Medulla oblongata (tissue), 1 donor: ENCODE results near the gene P2RY8.
A peak's percentile ranks its signal among the peaks of the same experiment; 100 is the strongest.
"Not testable (repeated sequence)": the region's sequence is repeated elsewhere in the genome, so short reads cannot be mapped to it uniquely, and the experiment has no call there.

Experiments used
- DNase-seq: peaks from one replicate; pipeline ENCODE4 v3.0.0-alpha.2; 2015; ENCODE audit errors: extremely low spot score

The P2RY8 gene

GRCh38 chrX:1446984-1447968, 89.7 kb downstream of the P2RY8 start:
- not testable (repeated sequence) for DNase-seq

GRCh38 chrX:1444561-1445500, 92.2 kb downstream of the P2RY8 start:
- DNase-seq, result no peak

DNA sequence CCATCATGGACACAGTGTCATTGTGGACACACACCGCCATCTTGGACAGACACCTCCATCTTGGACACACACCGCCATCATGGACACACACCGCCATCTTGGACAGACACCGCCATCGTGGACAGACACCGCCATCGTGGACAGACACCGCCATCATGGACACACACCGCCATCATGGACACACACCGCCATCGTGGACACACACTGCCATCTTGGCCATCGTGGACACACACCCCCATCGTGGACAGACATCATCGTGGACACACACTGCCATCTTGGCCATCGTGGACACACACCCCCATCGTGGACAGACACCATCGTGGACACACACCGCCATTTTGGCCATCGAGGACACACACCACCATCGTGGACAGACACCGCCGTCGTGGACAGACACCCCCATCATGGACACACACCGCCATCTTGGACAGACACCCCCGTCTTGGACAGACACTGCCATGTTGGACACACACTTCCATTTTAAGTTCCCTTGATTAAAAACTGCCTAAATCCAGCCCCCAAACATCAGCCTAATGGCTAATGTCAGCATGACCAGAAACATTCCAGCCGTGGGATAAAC, 93.4 kb downstream of the P2RY8 start:
- no peak for DNase-seq

DNA sequence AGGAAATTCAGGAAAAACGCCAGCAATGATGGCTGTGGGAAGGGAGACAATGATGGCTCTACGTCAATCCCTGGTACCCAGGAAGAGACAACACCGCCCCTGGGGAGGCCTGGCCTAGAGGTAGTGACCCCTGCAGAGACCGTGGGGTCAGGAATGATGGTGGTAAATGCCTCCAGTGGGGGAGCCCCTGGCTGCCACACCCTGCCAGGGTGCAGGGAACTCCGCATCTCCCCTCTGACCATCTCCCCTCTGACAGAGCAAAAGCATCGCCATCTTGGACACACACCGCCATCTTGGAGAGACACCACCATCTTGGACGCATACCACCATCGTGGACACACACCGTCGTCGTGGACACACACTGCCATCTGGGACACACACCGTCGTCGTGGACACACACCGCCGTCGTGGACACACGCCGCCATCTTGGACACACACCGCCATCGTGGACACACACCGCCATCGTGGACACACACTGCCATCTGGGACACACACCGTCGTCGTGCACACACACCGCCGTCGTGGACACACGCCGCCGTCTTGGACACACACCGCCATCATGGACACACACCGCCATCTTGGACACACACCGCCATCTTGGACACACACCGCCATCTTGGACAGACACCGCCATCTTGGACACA, 94.1 kb downstream of the P2RY8 start:
- no peak for DNase-seq

DNA sequence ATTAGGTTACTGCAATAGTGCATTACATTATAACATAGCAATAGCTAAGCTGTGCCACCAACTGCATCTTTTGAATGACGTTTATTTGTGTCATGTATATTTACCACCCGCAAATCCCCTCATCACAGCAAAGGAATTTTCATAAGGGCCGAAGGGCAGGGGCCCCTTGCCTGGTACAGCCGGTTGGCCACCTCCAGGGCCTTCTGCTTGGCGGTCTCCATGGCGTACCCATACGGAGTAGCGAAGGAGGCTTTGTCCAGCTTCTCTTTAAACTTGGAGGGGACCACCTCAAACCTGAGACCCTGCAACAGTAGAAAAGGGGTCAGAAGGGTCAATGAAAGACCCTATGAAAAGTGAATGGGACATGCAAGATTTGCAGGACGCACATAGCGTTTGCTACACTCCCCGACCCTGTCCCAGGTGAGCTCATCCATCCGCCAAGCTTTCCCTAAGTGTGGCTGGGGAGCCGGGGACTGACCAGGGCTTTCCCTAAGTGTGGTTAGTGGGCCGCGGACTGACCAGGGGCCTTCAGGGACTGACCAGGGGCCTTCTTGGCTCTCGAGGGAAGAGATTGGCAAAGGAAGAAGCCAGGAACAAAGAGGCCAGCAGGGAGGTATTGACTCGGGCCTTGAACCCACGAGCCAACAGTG, 94.8 kb downstream of the P2RY8 start:
- DNase-seq, result no peak

DNA sequence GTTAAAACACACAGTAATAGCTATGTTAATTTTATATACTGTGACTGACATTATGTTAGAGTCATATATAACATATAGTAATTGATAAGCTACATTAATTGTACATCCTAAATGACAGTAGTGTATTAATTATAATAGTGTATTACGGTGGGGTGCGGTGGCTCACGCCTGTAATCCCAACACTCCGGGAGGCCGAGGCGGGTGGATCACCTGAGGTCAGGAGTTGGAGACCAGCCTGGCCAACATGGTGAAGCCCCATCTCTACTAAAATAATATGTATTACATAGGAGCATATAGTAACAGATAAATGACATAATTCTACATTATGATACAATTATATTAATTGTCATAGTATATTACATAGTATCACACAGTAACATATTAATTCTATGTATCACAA, 96.5 kb downstream of the P2RY8 start:
- DNase-seq, result no peak

DNA sequence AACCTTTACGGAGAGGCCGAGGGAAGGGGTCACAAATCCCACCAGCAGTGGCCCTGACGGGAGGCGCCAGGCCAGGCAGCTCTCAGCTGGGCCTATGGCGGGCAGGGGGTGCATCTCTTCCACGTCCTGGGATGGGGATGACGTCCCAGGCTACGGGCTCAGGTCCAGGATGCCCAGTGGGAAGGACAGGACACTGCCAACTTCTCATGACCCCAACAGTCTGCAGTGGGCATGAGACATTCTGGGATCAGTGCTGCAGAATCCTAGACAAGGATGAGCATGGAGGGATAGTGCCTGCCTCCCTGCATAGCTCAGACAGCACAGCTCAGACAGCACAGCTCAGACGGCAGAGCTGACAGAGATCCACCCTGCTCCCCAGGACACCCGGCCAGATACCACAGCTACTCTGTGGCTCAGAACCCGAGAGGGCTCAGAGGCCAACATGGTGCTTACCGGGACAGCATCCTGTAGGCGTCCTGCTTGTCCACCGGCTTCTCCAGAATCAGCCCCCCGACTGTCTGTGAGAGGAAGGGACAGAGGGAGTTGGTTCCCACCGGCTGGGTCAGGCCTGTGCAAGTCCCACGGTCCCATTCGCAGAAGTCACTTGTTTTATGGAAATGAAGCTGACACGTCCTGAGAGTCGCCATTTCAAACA, 101.6 kb downstream of the P2RY8 start:
- DNase-seq, result no peak

- DNase-seq, result no peak
These were observed 102.1 kb downstream of the P2RY8 start for GRCh38 chrX:1434871-1435240.

DNA sequence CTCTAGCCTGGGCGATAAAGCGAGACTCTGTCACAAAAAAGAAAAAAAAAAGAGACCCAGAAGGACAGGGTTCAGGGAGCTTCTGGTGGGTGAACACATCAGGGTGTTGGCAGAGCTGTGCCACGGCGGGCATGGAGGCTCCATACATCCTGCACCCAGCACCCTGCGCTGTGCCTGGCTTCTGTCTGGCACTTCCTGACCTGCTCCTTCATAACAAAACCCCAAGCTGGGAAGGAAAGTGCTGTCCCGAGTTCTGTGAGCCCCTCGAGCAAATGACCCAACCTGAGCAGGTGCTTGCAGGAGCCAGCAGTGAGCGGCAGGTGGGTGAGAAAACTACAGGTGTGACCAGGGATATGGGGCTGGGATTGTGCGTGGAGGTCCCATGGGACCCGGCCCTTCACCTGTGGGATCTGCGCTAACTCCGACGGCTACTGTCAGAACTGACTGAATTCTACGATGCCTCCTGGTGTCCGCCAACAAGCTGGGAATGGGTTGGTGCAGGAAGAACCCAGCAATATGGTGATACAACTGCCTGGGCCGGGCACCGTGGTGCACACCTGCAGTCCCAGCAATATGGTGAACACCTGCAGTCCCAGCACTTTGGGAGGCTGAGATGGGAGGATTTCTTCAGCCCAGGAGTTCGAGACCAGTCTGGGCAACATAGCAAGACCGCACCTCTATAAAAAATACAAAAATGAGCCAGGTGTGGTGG, 103.2 kb downstream of the P2RY8 start:
- no peak for DNase-seq

DNA sequence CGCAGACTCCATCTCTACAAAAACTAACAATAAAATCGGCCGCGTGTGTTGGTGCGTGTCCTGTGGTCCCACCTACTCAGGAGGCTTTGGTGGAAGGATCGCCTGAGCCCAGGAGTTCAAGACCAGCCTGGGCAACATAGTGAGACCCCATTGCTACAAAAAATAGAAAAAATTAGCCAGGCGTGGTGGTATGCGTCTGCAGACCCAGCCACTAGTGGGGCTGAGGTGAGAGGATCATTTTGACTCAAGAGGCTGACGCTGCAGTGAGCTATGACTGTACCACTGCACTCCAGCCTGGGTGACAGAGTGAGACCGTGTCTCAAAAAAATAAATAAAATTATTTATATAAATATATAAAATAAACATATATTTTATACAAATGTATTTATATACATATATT, 106.5 kb downstream of the P2RY8 start:
- DNase-seq, result no peak

DNA sequence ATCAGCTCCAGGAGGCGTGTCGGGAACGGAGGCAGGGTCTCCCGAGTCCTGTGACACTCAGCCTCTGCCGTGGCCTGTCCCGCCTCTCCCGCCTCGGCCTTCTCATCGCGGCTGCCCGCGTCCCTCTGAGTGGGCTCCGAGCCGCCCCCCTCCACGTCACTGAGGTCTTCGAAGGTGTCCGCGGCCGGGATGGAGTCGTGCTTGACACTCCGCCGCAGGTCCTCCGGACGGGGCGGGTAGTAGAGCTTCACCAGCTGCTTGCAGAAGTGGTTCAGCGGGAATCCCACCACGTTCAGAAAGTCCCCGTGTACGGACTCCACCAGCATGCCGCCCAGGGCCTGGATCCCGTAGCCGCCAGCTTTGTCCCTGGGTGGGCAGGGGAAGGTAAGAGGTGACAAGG, 109.2 kb downstream of the P2RY8 start:
- DNase-seq, result no peak

- DNase-seq, result not testable (repeated sequence)
These were observed 110.7 kb downstream of the P2RY8 start for GRCh38 chrX:1426321-1426720.

DNA sequence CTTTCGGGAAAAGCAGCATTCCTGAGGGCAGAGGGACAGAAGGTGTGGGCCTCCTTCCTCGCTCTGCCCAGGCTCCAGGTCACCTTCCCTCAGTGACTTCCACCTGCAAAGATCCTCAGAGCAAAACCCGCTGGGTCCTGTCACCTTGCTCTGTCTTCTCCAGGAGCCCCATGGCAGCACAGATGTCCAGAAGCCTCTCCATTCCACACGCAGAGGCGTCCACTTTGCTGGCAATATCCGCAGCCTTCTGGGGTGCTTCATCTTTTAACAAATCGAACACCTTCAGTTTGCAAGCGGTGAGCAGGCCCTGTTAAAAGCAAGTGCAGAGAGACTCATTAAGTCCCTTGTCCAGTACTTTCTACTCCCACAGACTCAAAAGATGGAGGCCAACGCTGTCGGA, 111.6 kb downstream of the P2RY8 start:
- DNase-seq, result no peak

DNA sequence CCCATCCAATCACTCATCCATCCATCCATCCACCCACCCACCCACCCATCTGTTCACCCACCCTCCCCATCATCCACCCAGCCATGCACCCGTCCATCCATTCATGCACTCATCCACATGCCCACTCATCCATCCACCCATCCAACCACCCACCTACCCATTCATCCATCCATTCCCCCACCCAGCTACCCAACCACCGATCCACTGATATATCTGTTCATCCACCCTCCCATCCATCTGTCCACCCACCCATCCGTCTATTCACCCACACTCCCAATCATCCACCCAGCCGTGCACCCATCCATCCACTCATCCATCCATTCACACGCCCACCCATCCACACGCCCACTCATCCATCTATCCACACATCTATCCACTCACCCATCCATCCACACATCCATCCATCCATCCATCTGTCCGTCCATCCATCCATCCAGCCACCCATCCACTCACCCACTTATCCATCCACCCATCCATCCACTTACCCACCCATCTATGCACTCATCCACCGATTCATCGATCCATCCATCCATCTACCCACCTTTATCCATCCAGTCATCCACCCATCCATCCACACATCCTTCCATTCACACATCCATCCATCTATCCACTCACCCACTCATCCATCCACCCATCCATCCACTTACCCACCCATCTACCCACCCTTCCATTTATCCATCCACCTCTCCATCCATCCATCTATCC, 112.7 kb downstream of the P2RY8 start:
- no peak for DNase-seq

GRCh38 chrX:1423215-1423614, 113.8 kb downstream of the P2RY8 start:
- no peak for DNase-seq

- no peak for DNase-seq
These were observed 114.9 kb downstream of the P2RY8 start for GRCh38 chrX:1422135-1422465.

DNA sequence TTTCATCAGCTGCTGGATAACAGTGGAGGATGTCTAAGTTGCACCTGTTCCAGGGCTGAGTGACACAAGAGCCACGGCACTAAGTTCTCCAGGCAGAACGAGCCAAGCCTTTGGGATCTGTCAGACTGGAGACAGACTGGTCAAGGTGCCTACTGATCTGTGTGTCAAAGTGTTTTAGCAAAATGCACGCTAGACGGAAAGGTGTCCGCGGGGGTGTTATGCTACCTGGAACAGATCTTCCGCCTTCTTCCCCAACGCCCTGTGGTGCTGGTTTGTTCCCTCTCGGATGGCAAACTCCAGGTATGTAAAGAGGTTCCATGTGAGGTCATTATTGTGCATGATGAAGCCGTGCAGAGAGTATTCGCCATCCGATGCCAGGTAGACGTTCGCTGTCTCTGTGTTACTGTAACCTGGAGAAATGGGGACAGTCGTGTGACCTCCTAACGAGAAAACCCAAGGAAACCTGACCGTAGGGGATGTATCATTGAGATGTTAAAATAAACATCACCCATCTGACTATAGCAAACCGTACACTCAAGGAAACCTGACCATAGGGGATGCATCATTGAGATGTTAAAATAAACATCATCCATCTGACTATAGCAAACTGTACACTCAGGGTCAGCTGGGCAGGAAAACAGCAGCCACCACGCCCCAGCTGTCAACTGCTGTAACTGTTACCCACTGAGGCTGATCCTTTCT, 115.4 kb downstream of the P2RY8 start:
- DNase-seq, result no peak

DNA sequence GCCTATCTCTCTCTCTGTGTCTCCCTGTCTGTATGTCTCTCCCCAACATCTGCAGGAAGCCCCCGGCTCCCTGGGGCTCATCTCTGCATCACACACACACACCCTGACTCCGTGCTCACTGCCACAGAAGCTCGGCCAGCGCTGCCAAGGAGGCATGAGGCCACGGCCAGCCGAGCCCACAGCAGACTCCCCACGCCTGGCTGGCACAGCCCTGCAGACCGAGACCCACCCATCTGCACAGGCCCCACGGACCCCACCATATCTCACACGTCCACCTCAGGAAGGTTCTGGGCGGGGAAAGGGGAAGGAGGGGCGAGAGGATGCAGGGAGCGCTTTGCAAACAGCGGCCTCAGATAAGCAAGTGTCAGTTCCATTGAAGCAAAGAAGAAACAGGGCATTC, 116.6 kb downstream of the P2RY8 start:
- DNase-seq, result peak; percentile 16
